ENCODE results near the gene RAB15.

The RAB15 gene

DNA sequence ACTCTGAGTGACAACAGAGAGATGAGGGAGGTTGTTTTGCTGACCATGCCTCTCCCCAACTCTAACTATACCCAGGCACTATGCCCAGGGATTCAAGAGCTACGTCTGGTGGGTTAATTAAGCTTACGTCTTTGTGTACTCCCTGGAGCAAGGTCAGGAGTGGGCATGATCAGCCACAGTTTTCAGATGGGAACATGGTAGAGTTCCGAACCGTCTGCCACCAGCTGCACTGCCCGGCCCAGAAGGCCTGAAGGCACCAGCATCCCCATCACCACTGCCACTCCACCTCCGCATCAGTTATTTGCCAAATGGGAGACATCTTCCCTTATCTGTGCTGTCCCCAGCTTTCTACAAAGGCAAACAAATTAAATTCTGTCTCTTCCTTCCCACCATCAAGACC lies 18.5 kb downstream of the RAB15 start:
- DNase-seq: no peak

DNA sequence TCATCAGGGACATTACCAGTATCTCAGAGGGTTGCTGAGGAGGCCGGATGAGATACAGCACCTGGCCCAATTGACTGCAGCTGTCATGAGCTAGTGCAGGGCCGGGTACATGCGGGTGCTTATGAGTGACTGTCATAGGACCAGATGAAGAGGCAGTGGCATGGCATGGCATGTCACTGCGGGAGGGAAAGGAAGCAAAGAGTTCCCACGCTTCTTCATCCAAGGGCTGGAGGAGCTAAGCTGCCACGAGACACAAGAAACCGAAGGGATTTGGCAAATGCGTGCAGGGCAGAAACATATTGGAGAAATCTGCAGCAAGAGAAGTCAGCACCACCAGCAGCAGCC lies 18.9 kb downstream of the RAB15 start:
- DNase-seq: no peak

- DNase-seq: no peak
Measured at GRCh38 chr14:64952598-64953309, 19.4 kb downstream of the RAB15 start.

GRCh38 chr14:64951724-64952123 lies 20.4 kb downstream of the RAB15 start:
- DNase-seq: no peak

- DNase-seq: no peak
Measured at GRCh38 chr14:64951291-64951690, 20.8 kb downstream of the RAB15 start.

DNA sequence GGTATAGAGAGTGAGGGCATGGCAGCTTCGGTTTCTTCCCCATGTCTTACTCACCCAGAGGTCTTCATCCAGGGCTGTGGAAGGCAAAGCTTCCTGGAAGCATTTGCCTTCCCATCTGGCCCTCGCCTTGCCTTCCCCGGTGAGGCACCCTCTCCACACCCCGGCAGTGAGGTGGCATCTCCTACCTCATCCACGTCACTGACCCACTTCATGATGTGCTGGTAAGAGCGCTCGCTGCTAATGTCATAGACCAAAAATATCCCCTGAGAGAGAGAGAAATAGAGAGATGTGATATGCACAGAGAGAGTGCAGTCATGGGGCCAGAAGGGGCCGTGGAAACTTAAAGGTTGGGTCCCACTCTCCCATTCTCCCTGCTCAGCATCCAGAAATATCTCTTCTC lies 21.2 kb downstream of the RAB15 start:
- DNase-seq: no peak

DNA sequence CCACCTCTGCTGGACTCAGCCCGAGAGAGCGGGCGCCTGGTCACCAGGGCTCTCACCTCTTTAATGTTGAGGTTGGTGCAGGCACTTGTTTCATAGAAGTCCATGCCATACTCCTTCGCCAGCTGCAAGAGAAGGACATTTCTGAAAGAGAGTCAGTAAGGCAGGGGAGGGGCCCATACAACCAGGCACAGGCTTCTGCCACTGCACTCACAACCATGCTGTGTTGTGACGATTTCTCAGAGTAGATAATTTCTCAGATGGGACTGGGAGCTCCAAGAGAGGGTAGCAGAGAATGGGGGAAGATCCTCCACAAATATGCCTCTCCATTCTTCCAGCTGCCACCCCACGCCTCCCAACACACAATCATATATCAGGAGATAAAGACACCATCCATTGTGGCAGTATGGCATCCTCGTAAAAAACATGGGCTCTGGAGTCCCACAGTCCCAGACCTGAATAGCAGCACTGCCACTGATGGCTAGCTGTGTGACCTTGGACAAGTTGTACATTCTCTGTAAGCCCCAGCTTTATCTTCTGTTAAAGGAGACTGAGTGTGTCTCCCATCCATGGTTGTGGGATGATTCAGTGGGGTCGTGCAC lies 23.4 kb downstream of the RAB15 start:
- no peak for DNase-seq

GRCh38 chr14:64947710-64948611 lies 24.2 kb downstream of the RAB15 start:
- DNase-seq: no peak

GRCh38 chr14:64946310-64947045 lies 25.7 kb downstream of the RAB15 start:
- no peak for DNase-seq

- DNase-seq: no peak
Measured at GRCh38 chr14:64945431-64946178, 26.5 kb downstream of the RAB15 start.

GRCh38 chr14:64944861-64945260 lies 27.3 kb downstream of the RAB15 start:
- DNase-seq: no peak

DNA sequence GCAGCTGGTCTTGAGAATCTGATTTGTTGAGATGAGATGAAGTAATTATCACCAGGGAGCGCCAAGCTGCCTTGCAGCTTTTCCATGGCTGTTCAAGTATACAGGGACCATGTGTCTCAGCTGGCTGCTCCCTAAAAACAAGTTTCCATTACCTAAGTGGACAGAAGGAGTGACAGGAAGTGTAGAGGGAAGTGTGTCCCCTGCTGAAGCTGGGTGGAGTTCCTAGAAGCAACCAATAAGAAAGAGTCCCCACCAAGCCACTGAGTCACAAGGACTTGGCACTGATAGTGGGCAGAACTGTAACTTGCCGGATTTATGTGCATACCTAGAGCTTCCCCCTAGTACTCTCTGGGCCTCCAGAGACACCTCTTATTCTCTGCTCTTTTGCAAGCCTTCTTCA lies 28.1 kb downstream of the RAB15 start:
- no peak for DNase-seq

DNA sequence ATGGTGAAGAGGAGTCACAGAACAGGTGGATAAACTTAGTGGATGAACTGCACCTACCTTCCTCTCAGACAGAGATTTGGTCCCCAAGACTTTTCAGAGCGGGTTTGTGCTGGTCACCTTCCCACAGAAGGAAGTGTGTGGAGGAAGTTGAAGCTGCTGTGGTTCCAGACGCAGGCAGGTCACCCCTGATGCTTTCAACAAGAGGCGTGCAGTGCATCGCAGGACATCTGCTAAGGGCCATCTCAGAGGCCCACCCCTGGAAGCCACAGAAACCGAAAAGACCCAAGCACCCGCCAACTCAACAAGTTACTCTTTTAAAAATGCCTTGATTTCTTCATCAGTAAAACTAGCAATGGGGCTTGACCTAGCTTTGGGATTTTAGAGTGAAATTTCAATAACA lies 28.6 kb downstream of the RAB15 start:
- DNase-seq: no peak

DNA sequence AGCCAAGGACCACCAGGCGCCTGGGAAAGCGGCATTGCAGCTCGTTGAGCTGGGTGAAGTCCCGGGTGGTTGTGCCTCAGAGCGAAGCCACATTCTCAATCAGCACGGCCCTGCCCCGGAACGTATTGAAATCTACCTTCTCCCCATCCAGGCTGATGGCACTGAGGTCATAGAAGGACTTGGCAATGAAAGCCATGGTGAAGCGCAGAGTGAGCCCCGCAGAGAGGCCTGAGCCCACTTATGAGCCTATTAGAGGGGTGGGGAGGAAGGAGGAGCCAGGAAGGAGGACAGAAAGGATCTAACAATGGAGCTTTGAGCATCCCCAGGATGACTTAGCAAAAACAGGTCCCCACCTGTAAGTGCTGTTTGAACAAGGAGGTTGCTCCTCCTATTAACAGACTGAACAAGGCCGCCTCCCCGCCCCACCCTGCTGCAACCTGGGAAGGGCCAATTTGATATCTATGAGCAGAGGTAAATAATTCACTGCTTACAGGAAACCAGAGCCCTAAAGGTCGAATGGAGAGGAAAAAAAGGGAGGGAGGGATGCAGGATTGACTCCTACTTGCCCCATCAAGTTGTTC lies 29.5 kb downstream of the RAB15 start, which contains the start of gene GPX2:
GPX2 (minus strand) TSS at position 215 of the 581 bp plus-strand sequence; CDS start at position 196, 19 bp downstream.
- peak; percentile 26 for DNase-seq

DNA sequence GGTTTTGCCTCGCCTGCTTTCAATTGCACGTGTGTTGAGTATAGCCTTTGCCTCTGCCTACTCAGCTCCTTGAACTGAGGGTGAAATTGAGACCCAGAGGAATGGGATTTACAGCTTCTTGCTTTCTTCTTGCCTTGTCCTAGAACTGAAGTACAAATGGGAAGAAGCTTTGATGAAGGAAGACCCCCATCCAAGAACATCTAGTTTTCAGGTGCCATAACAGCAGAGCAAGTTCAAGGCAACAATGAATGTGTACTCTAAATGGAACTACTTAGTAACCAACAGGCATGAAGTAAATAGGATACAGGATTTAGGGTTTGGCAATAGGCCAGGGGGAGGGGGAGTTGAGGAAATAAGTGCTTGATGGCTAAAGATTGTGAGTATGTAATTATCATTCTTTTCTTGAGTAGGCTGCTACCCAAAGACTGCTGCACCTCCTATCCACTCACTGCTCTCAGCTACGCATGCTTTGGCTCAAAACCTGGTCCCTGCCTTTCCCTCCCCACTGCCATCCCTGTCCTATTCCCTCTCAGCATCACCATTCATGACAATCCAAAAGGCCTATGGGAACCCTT lies 31.7 kb downstream of the RAB15 start:
- DNase-seq: no peak

- no peak for DNase-seq
Measured at GRCh38 chr14:64939817-64940190, 32.3 kb downstream of the RAB15 start.

DNA sequence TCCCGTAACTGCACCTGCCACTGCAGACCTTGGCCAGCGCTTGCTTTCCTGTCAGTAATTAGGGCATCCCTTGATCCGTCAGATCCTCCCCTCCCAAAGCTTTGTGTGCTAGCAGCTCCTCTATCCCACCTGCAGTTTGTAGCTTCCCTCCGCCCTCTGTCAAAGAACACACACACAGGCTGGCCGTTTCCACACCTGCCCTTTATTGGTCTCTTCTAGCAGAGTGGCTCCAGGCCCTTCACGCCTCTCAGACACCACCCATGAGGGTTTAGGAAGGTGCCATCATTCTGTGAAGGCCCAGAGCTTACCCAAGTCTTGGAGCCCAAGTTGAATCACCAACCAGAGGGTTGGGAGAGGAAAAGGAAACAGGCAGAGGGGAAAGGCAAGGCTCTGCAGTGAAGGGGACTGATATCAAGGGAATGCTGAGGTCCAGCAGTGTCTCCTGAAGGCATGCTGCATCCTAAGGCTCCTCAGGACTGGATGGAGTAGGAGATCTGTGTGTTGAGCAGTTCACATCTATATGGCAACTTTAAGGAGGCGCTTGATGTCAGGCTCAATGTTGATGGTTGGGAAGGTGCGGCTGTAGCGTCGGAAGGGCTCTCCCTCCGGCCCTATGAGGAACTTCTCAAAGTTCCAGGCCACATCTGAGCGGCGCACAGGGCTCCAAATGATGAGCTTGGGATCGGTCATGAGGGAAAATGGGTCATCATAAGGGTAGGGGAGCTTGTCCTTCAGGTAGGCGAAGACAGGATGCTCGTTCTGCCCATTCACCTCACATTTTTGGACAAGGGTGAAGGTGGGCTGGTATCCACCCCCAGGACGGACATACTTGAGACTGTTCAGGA lies 32.9 kb downstream of the RAB15 start:
- DNase-seq: no peak

DNA sequence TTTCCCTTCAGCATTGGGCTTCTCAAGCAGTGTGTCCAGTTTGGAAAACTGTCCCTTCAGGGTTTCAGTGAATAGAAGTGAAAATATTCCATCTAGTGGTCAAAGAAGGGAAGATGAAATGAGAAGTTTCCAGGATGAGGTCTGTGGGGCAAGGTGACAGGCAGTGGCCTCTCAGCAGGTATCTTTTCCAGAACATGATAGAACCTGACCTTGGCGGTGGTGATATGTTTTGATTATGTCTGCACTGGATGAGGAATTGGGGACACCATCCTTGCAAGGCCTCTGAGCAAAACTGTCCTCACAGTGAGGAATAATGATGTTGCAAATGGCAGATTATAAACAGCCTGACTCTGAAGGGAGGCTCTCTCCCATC lies 34.3 kb downstream of the RAB15 start:
- no peak for DNase-seq

- no peak for DNase-seq
Measured at GRCh38 chr14:64937171-64937820, 34.8 kb downstream of the RAB15 start.

GRCh38 chr14:64935508-64935907 lies 36.6 kb downstream of the RAB15 start:
- no peak for DNase-seq
